Measurements from ENCODE around the gene ABCB9.
"Not testable (repeated sequence)": the region's sequence is repeated elsewhere in the genome, so short reads cannot be mapped to it uniquely, and the experiment has no call there.

GRCh38 chr12:122905258-122905657, 61.0 kb downstream of the ABCB9 start:
- not testable (repeated sequence) for TF ChIP-seq CTCF (IDR thresholded peaks at IDR 0.05); EZH2 (IDR thresholded peaks at IDR 0.05; ENCODE audit: borderline replicate concordance, insufficient read depth, low read depth, low read length, poor library complexity, severe bottlenecking)

Measured in B cell (primary cell).